GM19372 (cell line): ENCODE results near the gene SUGCT.

Source experiments
- ATAC-seq: cut with Tn5 transposase; IDR thresholded peaks from one replicate; pipeline ENCODE4 v1.9.1; 2021; ENCODE audit warnings: mild to moderate bottlenecking, low read depth, moderate library complexity; ENCODE audit not compliant: unreplicated experiment

The SUGCT gene

DNA sequence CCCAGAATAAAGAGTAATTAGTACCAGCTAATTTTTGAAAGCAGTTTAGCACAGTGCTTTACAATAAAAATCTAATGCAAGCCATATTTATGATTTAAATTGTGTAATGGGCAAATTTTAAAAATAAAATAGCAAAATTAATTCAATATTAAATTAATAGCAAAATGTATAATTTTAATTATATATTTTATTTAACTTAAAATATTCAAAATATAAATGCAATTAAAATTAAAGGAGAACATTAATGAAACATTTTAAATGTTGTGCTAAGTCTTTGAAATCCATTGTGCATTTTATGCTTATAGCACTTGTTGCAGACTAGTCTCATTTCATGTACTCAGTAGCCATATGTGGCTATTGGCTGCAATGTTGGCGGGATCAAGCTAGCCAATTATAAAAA, 367.6 kb downstream of the SUGCT start:
- ATAC-seq: no peak

DNA sequence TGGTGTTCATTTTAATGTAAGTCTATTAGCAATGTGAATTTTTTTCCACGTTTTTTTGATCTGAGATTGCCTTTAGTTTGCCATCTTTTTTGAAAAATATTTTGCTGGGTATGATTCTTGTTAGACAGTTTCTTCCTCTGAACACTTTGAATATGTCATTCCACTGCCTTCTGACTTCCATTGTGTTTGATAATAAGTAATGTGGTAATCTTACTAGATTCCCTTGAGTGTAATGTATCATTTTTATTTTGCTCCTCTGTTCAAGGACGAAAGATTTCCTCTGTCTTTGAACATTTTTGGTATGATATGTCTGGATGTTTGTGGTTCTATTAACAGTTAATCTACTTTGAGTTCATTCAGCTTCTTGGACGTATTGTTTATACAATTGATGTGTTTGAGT, 371.4 kb downstream of the SUGCT start:
- ATAC-seq: no peak

DNA sequence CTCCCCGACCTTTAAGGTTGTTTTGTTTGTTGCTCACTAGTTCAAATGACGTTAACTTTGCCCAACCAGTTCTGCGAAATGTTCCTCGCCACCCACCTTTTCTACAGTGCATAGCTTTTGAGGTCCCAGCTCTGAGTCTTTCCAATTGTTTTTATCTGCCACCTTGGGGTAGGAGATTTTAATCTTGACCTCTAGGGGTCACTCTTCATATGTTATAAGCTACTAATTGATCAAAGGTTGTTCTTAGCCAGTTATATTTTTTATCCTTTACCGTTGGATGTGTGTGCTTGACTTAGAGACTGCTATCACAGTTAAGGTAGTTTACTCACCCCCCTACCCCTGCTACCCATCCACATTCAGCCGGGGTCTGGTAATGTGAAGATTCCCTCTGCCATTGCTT, 372.4 kb downstream of the SUGCT start:
- ATAC-seq: no peak

DNA sequence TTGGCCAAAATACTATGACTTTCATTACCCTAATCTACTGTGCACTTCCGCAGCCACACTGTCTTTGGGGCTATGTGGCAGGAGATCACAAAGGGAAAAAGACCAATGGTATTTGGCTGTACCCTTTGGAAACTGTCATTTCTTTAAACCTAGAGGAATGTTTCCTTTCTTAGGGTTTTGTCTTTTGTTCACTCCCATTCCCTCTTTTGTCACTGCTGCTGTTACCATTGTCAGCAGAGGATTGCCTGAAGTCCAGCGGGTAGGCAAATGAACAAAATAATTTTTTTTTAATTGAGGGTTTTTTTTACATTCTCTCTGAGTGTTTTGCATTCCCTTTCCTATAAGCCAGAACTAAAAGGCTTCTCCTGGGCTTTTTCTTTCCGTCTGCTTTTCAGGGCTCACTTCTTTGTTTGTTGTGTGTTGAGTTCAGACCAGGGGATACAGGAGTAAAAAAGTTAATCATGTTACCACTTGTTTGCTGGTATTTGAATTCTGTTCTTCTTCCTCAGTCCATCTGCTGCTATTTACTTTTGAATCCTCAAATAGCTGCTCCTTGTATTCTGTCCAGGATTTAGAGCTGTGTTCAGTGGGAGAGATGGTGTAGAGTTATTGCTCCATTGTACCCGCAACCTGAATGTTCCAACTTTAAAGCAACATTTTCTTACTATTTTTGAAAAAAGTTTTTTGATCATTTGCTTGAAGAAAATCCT, 374.6 kb downstream of the SUGCT start:
- ATAC-seq: no peak

DNA sequence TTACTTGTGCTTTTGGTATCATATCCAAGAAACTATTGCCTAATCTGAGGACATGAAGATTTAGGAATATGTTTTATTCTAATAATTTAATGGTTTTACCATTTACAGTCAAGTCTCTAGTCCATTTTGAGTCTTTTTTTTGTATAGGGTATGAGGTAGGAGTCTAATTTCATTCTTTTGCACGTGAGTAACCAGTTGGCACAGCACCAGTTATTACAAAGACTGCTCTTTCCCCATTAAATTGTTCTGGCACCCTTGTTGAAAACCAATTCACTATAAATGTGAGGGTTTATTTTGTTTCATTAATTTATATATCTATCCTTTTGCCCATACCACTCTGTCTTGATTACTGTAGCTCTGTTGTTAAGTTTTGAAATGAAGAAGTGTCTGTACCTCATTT, 381.6 kb downstream of the SUGCT start:
- no peak for ATAC-seq

DNA sequence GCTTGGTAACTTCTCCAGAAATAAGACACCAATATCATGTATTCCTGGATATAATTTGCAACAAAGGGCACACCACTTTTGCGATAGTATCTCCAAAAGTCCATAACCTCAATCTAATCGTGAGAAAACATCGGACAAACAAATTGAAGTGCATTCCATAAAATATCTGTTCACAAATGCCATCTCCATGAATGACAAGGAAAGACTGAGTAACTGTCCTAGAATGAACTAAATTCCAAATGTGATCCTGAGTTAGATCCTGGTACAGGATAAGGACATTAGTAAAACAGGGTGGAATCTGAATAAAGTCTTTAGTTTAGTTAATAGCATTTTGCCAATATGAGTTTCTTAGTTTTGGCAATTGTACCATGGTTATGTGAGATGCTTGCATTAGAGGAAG, 384.2 kb downstream of the SUGCT start:
- no peak for ATAC-seq

DNA sequence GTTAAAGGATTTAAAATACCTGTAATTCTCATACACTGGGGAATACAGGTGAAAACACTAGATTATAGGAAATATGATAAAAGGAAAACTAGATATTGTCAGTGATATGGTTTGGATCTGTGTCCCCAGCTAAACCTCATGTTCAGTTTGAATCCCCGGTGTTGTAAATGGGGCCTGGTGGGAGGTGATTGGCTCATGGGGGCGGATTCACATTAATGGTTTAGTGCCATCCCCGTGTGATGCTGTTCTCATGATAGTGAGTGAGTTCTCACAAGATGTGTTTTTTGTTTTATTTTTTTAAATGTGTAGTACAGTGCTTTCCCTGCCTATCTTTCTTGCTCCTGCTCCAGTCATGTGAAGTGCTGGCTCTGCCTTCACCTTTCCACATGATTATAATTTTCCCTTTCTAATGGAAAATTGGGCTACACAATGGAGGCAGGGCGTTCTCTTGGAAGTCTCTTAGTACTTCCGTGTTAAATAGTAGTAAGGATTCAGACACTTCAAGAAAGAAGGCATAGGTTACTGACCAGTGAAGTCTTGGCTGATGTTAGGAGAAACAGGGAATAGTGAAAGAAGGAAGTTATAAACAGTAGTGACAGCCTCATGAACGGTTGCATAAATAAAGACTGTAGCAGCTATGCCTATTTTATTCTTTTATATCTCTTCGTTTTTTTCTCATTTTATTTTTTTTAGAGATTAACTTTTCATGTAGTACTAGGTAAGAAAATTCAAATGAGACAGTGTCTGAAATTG, 386.4 kb downstream of the SUGCT start:
- ATAC-seq: no peak

DNA sequence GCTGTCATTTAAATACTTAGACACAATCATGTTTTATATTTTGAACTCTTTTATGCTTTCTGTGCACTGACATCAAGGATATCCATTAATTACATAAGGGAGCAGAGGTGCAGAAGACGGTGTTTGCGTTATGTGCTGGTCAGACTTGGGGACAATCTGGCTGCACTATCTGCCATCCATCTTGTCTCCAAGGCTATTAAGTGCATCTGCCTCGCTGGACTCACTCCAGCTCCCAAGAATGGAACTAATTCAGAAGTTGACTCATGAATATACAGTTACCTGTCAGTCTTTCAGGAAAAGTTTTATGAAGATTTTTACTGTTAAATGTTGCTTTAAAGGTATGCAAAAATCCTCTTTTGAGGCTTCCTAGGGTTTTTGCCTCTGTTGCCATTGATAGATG, 391.0 kb downstream of the SUGCT start:
- ATAC-seq: no peak

DNA sequence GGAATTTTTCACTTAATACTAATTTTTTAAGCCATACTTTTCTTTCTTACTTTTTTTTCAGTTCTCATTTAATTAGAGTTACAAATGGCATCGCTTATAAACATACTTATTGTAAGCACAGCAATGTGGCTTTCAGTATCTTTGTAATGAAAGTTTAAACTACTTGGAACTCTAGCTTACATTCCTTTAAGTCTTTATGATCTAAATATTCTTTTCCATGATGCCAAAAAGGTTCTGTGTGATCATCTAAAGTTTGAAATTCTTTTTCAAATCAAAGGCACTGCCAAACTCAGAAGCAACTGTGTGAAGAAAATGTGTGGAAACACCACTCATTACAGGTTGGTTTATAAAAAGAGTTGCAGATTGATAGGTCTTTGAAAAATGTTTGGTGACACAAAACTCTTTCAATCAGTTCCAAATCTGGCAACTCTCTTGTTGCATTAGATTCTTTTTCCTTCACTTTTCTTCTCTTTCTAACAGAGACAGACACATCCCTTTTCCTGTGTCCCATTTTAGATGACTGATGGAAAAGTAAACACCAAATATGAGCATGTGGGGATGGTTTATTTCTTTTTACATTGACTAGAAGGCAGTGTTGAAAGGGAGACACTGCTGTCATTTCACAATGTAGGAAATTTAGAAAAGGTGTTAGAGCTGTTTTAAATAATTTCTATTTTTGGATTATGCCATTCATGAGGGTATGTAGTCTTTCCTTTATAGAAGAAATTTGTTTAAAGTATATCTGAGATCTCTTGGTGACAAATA, 392.3 kb downstream of the SUGCT start:
- ATAC-seq: no peak

DNA sequence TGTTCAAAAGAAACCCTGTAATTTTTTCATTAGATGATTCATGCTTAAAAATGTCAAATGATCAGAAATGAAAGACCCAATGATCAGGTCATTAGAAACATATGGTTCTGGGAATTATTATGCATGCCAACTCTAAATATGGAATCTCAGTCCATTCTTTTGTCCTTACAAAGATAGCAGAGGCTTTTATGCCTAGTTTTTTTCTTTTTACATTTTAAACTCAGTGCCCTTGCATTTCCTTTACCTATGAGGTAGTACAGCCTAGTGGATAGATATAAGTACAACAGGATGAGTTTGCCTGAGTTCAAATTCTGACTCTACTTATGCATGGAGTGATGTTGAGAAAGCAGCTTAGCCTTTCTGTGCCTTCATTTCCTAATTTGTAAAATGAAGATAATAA, 392.9 kb downstream of the SUGCT start:
- no peak for ATAC-seq

DNA sequence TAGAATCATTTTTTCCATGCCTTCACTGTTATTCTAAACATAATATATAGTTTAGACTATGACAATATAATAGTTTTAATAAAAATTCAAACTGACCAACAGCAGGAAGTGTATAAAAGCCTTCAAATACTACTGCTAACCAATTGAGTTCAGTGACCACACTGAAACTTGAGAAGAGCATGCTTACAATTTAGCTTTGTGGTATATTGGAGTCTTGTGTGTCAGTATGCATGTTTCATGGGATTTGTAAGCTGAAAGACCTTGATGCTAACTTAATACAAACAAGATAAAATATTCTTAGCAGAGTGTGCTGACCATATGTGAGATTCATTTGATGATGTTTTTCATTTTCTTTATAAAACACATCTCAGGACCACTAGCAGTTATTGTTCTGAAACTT, 395.5 kb downstream of the SUGCT start:
- no peak for ATAC-seq

DNA sequence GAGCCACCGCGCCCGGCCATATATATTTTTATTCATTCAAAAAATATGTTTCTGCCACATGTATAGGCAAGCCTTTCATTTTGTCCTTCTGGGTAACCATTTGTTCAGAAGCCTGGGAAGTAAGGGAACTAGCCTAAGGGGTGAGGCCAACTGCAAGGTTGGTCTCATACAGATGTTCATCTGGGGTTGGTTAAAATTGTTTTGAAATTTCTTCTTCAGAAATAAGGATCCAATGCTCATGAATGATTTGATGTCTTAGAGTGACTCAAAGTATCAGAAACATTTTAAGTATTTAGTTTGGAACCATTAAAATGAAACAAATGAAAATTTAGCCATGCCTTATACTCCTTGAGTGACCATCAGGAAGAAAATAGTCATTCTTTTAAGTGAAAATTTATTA, 397.2 kb downstream of the SUGCT start:
- ATAC-seq: no peak

DNA sequence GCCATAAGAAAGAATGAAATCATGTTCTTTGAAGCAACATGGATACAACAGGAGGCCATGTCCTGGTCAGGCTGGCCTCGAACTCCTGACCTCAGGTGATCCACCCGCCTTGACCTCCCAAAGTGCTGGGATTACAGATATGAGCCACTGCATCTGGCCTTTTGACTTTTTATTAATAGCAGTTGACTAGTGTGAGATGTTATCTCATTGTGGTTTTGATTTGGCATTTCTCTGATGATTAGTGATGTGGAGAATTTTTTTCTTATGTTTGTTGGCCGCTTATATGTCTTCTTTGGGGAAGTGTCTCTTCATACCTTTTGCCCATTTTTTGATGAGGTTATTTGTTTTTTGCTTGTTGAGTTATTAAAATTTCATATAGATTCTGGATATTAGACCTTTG, 400.9 kb downstream of the SUGCT start:
- ATAC-seq: no peak

DNA sequence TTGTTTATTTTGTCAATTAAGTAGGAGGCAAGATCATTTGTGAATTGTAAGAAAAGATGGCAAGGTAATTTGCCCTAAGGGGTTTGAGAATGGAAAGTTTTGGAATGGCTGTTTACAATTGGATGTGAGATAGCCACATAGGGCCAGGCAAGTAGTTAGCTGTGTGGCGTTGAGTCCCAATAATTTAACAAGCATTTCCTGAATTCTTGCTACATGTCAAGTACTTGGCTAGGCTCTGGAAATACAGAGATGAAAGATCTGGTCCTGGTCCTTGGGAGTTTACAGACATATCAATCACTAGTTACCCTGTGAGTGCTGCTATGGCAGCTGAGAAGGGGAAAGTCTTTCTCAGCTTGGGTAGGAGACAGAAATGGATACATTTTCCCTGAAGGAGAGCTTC, 401.6 kb downstream of the SUGCT start:
- ATAC-seq: no peak

DNA sequence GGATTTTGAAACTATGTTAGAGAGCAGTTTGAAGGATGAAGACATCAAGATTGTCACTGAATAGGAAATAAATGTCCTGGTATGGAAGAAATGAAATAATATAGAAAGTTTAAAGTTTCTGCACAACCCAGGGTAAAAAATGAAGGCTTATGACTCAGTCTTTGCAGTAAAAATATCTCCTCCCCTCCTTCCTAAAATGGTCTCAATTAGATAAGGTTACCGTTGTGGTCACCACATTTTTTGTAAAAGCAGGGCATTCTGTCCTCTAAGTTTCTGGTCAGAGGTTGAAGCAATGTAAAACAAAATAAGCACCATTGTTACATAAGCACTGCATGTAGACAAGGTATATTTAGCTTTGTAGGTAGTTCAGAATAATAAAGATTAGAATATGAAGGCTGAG, 403.5 kb downstream of the SUGCT start:
- no peak for ATAC-seq

DNA sequence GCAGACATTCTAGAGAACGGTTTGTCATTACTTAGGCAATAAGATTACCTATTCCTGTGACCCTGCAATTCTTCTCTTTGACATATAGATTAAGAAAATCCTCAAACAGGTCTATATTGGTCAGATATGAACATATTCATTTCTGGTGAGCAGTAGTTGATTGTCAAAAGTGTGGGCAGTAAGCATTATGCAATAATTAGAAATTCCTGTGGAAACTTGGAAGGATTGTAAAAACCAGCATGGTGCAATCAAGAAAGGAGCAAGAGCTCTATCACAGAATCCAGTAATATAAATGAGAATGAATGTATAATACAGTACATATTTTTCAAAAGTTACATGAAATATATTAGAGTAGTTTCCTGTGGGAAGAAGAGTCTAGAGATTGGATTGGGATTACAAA, 406.5 kb downstream of the SUGCT start:
- ATAC-seq: no peak

DNA sequence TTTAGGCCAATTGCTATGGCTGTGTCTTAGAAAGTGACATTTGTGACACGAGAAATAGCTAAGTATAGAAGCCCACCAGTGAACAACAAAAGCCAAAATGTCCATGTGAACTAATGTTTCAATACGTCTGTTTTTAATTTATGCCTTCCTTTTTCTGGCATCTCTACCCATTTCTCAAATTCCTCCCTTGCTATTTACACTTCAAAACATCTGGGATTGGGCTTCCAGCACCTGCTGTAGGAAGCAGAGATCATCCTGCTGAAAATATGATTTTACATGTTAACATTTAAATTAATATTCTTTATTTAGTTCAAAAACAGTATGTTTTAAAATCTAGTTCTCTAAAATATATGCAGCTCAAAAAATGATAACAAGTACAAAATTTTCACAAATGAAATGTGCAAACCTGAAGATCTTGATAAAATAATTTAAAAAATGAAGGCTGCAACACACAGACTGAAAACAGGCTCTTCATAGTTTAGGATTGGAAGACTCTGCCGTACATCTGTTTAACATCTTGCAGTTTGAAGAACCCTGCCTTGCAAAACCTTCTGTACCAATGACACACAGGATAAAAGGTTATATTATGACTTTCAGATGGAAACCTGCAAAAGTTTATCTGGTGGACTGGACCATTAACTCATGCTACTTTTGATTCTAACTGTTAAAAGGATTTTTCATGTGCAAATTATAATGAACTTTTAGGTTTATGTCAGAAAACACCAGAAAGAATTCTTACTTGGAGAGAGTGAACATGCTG, 408.4 kb downstream of the SUGCT start:
- no peak for ATAC-seq

DNA sequence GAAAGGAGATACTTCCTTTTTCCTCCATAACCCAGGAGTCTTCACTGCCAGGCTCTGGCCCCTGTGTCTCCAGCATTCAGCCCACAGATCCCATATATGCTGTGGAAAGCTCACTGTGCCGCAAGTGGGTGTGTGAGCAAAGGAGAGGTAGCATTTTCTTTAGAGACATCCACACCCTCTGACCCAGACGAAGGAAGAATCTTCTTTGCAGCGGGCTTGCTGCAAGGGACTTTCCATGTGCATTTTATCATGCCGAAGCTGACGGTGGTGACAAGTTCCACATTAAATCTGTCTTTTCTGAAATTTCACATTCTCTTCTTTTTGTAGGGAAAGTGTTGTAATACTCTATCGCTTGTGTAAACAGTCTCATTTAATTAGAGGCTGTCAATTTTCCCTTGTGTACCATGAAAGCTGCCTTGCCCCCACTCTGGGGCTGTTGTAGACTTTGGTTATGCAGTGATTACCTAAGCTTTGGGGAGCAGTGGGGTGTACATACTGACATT, 409.5 kb downstream of the SUGCT start:
- ATAC-seq: no peak

DNA sequence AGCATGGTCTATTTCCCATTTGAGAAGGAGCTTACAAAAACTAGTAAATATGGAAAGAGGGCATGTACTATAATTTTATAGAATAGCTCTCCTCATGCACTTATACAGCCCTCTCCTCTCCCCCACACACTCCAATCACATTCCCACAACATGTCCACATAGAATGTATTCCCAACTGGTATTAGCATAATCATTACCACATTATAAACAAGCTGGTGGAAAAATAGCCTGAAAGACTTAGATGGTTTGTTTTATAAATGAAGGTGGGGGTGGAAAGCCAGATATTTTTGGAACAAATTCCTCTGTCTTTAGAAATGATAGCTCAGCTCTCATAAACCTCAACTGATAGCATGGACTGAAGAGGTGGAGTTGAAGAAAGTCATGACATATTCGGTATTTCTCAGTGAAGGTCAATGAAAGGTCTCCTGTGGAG, 410.1 kb downstream of the SUGCT start:
- no peak for ATAC-seq

DNA sequence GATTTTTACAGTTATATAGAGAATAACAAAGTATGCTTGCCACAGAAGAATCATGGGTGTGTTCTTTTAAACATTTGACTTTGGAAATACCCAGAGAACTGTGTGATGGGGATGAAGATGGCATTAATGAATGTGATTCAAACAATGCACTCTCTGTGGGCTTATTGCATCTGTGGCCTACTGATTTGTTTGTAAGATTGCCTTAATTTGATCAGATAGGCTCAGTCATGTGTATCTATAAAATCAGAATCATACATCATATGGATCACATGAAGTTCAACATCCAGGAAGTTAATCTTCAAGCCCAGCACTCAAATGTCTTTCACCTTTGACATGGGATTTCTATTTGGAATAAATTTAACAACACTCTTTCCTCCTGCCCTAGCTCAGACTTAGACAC, 410.9 kb downstream of the SUGCT start:
- no peak for ATAC-seq
